ENCODE results near the gene AOC3.
"Not testable (repeated sequence)": the region's sequence is repeated elsewhere in the genome, so short reads cannot be mapped to it uniquely, and the experiment has no call there.

Gene AOC3

GRCh38 chr17:42868338-42868737 lies 17.3 kb downstream of the AOC3 start:
- no peak for DNase-seq

GRCh38 chr17:42871647-42872046 lies 20.6 kb downstream of the AOC3 start:
- no peak for DNase-seq

GRCh38 chr17:42872251-42872965 lies 21.4 kb downstream of the AOC3 start:
- no peak for DNase-seq

GRCh38 chr17:42873315-42873714 lies 22.3 kb downstream of the AOC3 start:
- no peak for DNase-seq

- DNase-seq, result not testable (repeated sequence)
Observed at GRCh38 chr17:42873932-42874695, 23.1 kb downstream of the AOC3 start.

GRCh38 chr17:42877037-42877436 lies 26.0 kb downstream of the AOC3 start:
- DNase-seq, result no peak

- DNase-seq, result no peak
Observed at GRCh38 chr17:42878123-42878880, 27.3 kb downstream of the AOC3 start.

- no peak for DNase-seq
Observed at GRCh38 chr17:42878924-42879595, 28.1 kb downstream of the AOC3 start.

GRCh38 chr17:42879596-42879985 lies 28.6 kb downstream of the AOC3 start:
- no peak for DNase-seq

- no peak for DNase-seq
Observed at GRCh38 chr17:42880776-42881310, 29.8 kb downstream of the AOC3 start.

- DNase-seq, result not testable (repeated sequence)
Observed at GRCh38 chr17:42881706-42882105, 30.7 kb downstream of the AOC3 start.

- no peak for DNase-seq
Observed at GRCh38 chr17:42882166-42882565, 31.2 kb downstream of the AOC3 start.

- no peak for DNase-seq
Observed at GRCh38 chr17:42883802-42884558, 33.0 kb downstream of the AOC3 start.

- not testable (repeated sequence) for DNase-seq
Observed at GRCh38 chr17:42885806-42886205, 34.8 kb downstream of the AOC3 start.

GRCh38 chr17:42886283-42887176 lies 35.5 kb downstream of the AOC3 start:
- no peak for DNase-seq

- DNase-seq, result no peak
Observed at GRCh38 chr17:42889809-42890208, 38.8 kb downstream of the AOC3 start.

GRCh38 chr17:42891539-42892152 lies 40.6 kb downstream of the AOC3 start:
- no peak for DNase-seq

GRCh38 chr17:42893359-42893758 lies 42.4 kb downstream of the AOC3 start:
- DNase-seq, result no peak

GRCh38 chr17:42894283-42895184 lies 43.5 kb downstream of the AOC3 start:
- DNase-seq, result no peak

Measured in NCI-H1417 treated with DMSO at 0.1 percent for 48 hours (cell line).